ENCODE results near the gene KATNAL2. TPM values are rescaled to one million over a fixed set of nuclear protein-coding genes. Genes with fewer than 3 reads are reported as not detected.
A peak's percentile ranks its signal among the peaks of the same experiment; 100 is the strongest.

Gene KATNAL2, protein sequence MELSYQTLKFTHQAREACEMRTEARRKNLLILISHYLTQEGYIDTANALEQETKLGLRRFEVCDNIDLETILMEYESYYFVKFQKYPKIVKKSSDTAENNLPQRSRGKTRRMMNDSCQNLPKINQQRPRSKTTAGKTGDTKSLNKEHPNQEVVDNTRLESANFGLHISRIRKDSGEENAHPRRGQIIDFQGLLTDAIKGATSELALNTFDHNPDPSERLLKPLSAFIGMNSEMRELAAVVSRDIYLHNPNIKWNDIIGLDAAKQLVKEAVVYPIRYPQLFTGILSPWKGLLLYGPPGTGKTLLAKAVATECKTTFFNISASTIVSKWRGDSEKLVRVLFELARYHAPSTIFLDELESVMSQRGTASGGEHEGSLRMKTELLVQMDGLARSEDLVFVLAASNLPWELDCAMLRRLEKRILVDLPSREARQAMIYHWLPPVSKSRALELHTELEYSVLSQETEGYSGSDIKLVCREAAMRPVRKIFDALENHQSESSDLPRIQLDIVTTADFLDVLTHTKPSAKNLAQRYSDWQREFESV
- 5.0 TPM for total RNA-seq
- 10 to 100 TPM in 1 of 8 donors, 1 to 10 TPM in 7; 4.2 to 10.7 (median 7.9) TPM for polyA plus RNA-seq (ENCODE audit: insufficient read depth in 1 of 8, insufficient read length in 8 of 8, low replicate concordance in 1 of 8)
- long read RNA-seq, donor 1, result 0 reads
- long read RNA-seq, donor 2, result 0 reads
- long read RNA-seq, donor 3, partial matches to known transcripts, result 0 of 8 reads
- long read RNA-seq, donor 3, other reads (novel, unspliced or antisense), result 8 of 8 reads
- long read RNA-seq, donor 4, result 0 reads
- long read RNA-seq, donor 5, result 0 reads
- long read RNA-seq, donor 6, partial matches to known transcripts, result 0 of 1 reads
- long read RNA-seq, donor 6, other reads (novel, unspliced or antisense), result 0 of 1 reads
- long read RNA-seq, donor 7, result 0 reads
- long read RNA-seq, donor 8, result 0 reads
- long read RNA-seq, donor 9, result 0 reads
- long read RNA-seq, donor 10, result 0 reads
- long read RNA-seq, donor 11, result 0 reads

DNA sequence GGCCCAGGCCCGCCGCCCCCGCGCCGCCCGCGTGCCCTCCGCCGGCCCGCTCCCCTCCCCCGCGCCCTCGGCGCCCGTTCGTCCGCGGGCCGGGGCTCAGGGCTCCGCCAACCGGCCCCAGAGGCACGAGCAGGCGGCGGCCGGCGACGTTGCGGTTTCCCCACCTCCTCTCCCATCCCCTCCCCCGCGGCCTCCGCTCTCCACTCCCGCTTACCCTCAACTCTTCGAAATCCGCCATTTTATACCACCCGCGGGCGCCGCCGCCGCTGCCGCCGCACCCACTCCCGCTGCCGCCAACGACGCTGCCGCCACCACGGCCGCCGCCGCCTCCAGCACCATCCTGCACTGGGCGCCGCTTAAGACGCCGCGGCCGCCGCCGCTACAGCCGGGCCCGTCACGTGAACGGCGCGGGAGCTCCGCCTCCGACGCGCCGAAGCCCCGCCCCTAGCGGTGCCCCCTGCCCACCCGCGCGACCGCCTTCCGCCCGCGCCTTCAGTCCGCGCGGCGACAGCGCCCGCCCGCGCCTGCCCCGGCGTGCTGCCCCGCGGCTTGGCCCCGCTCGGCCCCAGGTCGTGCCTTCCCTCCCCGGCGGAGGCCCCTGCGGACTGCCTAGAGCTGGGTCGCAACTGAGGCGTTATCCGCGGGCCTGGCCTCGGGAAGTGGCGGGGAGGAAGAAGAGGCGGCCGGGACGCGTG lies at the start of gene KATNAL2, which contains the start of gene PIAS2:
KATNAL2 (plus strand) TSS at position 495 of the 695 bp plus-strand sequence. CDS start 29,271 bp downstream, outside the sequence.
PIAS2 (minus strand) TSS at position 400 of the 695 bp plus-strand sequence; CDS start at position 238, 162 bp downstream.
- DNase-seq, result peak; percentile 90
- H3K4me3 ChIP-seq (ENCODE audit: low read length), result peak within 1 kb of the TSS; percentile 82
- WGBS (ENCODE audit: insufficient coverage), result under 1% methylated on average over 93 of the region's 107 CpGs
- H3K4me1 ChIP-seq (ENCODE audit: control insufficient read depth, insufficient read depth, low read length), result peaks cover 11% of the 10 kb centered on the region
- H3K9me3 ChIP-seq (replicated peaks; ENCODE audit: control insufficient read depth, low read depth, low read length), result no peaks in the 10 kb centered on the region
- no peaks in the 10 kb centered on the region for H3K36me3 ChIP-seq (ENCODE audit: control insufficient read depth, insufficient read depth, low read length)
- no peaks in the 10 kb centered on the region for H3K27me3 ChIP-seq (ENCODE audit: control insufficient read depth, insufficient read depth, low read length)
- peak within 1 kb of the TSS; percentile 93 for H3K27ac ChIP-seq (ENCODE audit: low read length)

DNA sequence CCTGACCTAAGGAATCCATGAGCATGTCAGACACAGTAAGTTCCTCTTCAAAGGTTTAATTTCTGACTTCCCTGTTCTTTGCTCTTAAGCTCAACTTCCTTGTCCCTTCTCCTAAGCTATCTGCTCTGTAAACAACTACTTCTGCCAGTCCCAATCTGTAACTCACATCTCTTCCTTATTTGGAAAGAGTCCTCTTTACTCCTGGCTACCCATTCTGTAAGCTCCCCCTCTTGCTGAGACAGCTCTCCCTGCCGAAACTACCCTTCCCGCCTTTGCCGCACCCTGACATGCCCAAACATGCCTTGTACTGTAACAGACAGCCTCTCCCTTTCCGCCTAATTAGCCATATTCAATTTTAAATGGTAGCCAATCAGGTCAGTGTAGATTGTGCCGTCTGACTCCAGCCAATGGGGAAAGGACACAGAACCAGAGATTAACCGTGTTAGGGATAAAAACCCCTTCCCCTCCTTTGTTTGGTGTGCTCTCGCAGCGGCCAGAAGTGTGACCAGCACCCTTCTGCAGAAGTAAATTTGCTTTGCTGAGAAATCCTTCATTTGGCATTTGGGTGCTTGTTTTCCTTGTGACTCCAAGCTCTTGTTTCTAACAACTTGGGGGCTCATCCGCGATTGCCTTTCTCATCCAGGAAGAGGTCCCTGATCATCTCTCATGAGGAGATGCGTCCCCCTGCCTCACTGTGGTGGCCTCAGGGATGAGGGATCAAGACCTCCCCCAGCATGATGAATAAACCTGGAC lies 49.1 kb upstream of the KATNAL2 start:
- H3K9me3 ChIP-seq (replicated peaks; ENCODE audit: control insufficient read depth, low read depth, low read length), result peaks cover 34% of the 10 kb centered on the region

DNA sequence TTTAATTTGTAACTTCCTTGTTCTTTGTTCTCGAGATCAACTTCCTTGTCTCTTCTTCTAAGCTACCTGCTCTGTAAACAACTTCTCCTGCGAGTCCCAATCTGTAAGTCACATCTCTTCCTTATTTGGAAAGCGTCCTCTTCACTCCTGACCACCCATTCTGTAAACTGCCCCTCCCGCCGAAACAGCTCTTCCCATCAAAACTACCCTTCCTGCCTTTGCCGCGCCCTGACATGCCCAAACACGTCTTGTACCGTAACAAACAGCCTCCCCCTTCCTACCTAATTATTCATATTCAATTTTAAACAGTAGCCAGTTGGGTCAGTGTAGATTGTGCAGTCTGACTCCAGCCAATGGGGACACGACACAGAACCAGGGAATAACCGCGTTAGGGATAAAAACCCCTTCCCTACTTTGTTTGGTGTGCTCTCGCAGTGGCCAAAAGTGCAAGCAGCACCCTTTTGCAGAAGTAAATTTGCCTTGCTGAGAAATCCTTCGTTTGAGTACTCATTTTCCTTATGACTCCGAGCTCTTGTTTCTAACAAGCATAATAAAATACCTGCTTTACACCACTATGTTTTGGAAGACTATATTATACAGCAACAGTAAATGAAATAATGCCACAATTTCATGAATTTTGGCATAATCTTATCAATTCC lies 39.9 kb upstream of the KATNAL2 start:
- no peak overlapping the region for H3K27ac ChIP-seq (ENCODE audit: low read length)
- H3K36me3 ChIP-seq (ENCODE audit: control insufficient read depth, insufficient read depth, low read length), result peaks cover 7% of the 10 kb centered on the region
- WGBS (ENCODE audit: insufficient coverage), result 96% methylated on average over 10 of the region's 15 CpGs
- no peak overlapping the region for H3K4me3 ChIP-seq (ENCODE audit: low read length)
- no peak for DNase-seq
- no peaks in the 10 kb centered on the region for H3K27me3 ChIP-seq (ENCODE audit: control insufficient read depth, insufficient read depth, low read length)
- H3K4me1 ChIP-seq (ENCODE audit: control insufficient read depth, insufficient read depth, low read length), result no peaks in the 10 kb centered on the region
- peaks cover 46% of the 10 kb centered on the region for H3K9me3 ChIP-seq (replicated peaks; ENCODE audit: control insufficient read depth, low read depth, low read length)

More for the DNA sequence above, 49.1 kb upstream of the KATNAL2 start:
- no peak for DNase-seq
- Histone ChIP-seq H3K4me3 (ENCODE audit: low read length) (no peak overlapping the region), H3K27ac (ENCODE audit: low read length) (no peak overlapping the region), H3K27me3 (ENCODE audit: control insufficient read depth, insufficient read depth, low read length) (no peaks in the 10 kb centered on the region), H3K4me1 (ENCODE audit: control insufficient read depth, insufficient read depth, low read length) (no peaks in the 10 kb centered on the region), H3K36me3 (ENCODE audit: control insufficient read depth, insufficient read depth, low read length) (peaks cover 13% of the 10 kb centered on the region)
- WGBS (ENCODE audit: insufficient coverage), result 94% methylated on average over 5 of the region's 11 CpGs

DNA sequence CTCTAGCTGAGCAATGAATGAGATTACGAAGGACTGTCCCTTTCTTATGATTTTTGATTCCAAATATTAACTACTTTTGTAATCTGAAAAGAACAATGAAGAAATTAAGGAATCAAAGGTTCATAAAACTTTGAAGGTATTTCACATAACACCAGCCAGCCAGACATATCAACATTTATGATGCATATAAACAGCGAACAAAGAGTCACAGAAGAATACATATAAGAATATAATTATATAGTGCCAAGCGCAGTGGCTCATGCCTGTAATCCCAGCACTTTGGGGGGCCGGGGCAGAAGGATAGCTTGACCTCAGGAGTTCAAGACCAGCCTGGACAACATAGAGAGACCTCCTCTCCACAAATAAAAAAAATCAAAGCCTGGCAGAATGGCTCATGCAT lies 34.2 kb upstream of the KATNAL2 start:
- H3K4me3 ChIP-seq (ENCODE audit: low read length), result no peak overlapping the region
- no peak for DNase-seq
- peaks cover 12% of the 10 kb centered on the region for H3K9me3 ChIP-seq (replicated peaks; ENCODE audit: control insufficient read depth, low read depth, low read length)
- 100% methylated on average over 1 of the region's 4 CpGs for WGBS (ENCODE audit: insufficient coverage)
- no peaks in the 10 kb centered on the region for H3K36me3 ChIP-seq (ENCODE audit: control insufficient read depth, insufficient read depth, low read length)
- no peaks in the 10 kb centered on the region for H3K27me3 ChIP-seq (ENCODE audit: control insufficient read depth, insufficient read depth, low read length)
- H3K27ac ChIP-seq (ENCODE audit: low read length), result no peak overlapping the region
- no peaks in the 10 kb centered on the region for H3K4me1 ChIP-seq (ENCODE audit: control insufficient read depth, insufficient read depth, low read length)

DNA sequence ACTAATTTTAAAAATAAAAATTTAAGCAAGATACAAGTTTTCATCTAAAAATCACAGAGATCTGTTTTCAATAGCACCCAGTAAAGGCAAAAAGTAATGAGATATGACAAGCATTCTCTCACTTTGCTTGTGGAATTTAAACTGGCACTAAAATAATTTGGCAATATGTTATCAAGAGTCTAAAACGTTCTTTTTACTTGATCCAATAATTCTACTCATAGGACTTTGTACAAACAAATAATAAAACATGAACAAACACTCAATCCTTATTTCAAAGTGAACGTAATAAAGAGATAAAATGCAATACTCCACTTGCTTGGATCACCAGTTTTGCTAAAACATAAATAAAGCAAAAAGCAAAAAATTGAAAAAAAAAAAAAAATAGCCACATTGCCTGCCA lies 30.5 kb upstream of the KATNAL2 start:
- DNase-seq, result no peak
- no peaks in the 10 kb centered on the region for H3K4me1 ChIP-seq (ENCODE audit: control insufficient read depth, insufficient read depth, low read length)
- H3K9me3 ChIP-seq (replicated peaks; ENCODE audit: control insufficient read depth, low read depth, low read length), result peaks cover 18% of the 10 kb centered on the region
- H3K27ac ChIP-seq (ENCODE audit: low read length), result no peak overlapping the region
- H3K4me3 ChIP-seq (ENCODE audit: low read length), result no peak overlapping the region
- WGBS (ENCODE audit: insufficient coverage), result no CpG with 5 or more reads among the region's 2 CpGs
- peaks cover 13% of the 10 kb centered on the region for H3K36me3 ChIP-seq (ENCODE audit: control insufficient read depth, insufficient read depth, low read length)
- H3K27me3 ChIP-seq (ENCODE audit: control insufficient read depth, insufficient read depth, low read length), result no peaks in the 10 kb centered on the region

DNA sequence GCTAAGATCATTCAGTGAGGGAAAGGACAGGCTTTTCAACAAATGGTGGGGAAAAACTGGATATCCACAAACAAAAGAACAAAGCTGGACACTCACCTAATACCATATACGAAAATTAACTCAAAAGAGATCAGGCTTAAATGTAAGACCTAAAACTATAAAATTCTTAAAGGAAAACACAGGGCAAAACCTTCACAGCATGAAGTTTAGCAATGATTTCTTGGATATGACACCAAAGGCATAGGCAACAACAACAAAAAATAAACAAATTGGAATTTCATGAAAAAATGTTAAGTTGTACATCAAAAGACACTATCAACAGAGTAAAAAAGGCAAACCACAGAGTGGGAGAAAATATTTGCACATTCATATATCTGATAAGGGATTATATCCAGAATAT lies 28.4 kb upstream of the KATNAL2 start:
- no CpG with 5 or more reads among the region's 1 CpG for WGBS (ENCODE audit: insufficient coverage)
- no peaks in the 10 kb centered on the region for H3K27me3 ChIP-seq (ENCODE audit: control insufficient read depth, insufficient read depth, low read length)
- no peak for DNase-seq
- H3K27ac ChIP-seq (ENCODE audit: low read length), result no peak overlapping the region
- H3K4me3 ChIP-seq (ENCODE audit: low read length), result no peak overlapping the region
- H3K36me3 ChIP-seq (ENCODE audit: control insufficient read depth, insufficient read depth, low read length), result peaks cover 13% of the 10 kb centered on the region
- no peaks in the 10 kb centered on the region for H3K4me1 ChIP-seq (ENCODE audit: control insufficient read depth, insufficient read depth, low read length)
- peaks cover 18% of the 10 kb centered on the region for H3K9me3 ChIP-seq (replicated peaks; ENCODE audit: control insufficient read depth, low read depth, low read length)

DNA sequence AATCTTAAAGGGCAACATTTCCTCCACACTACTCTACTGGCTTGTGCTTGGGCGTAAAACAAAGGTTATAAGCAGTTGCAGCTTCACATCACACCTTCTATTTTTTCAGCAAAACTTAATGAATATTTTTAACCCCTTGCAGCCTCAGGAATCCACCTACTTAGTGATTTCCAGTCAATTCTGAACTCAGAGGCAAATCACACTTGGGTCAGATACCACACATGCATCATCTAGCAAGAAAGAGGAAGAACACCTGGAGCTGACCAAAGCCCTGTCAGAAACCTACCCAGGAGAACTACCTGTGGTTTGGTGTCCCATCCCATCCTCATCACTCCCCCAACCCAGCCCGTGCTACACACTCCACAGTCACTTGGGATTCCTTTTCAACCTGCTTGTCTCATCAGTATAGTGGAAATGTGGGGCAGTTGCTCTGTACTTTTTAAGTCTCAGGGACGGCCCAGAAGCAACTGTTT lies 25.6 kb upstream of the KATNAL2 start:
- no peaks in the 10 kb centered on the region for H3K4me1 ChIP-seq (ENCODE audit: control insufficient read depth, insufficient read depth, low read length)
- WGBS (ENCODE audit: insufficient coverage), result 90% methylated on average over 1 of the region's 3 CpGs
- no peaks in the 10 kb centered on the region for H3K27me3 ChIP-seq (ENCODE audit: control insufficient read depth, insufficient read depth, low read length)
- no peak overlapping the region for H3K27ac ChIP-seq (ENCODE audit: low read length)
- peaks cover 13% of the 10 kb centered on the region for H3K36me3 ChIP-seq (ENCODE audit: control insufficient read depth, insufficient read depth, low read length)
- DNase-seq, result no peak
- no peak overlapping the region for H3K4me3 ChIP-seq (ENCODE audit: low read length)
- peaks cover 18% of the 10 kb centered on the region for H3K9me3 ChIP-seq (replicated peaks; ENCODE audit: control insufficient read depth, low read depth, low read length)

DNA sequence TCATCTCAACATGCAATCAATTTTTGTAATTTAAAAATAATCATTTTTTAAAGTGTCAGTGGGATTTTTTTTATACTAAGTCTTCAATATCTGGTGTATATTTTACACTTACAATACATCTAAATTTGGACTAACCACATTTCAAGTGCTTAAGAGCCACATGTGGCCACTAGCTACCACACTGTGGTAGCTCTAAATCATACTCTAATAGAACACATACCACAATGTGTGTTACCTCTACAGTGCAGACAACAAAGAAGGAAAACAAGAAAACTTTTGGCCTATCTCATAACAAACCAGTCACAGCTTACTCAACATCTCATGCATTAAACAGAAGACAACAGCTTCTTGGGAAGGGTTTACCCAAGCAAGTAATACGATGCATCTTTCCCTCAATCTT lies 24.6 kb upstream of the KATNAL2 start:
- H3K4me1 ChIP-seq (ENCODE audit: control insufficient read depth, insufficient read depth, low read length), result no peaks in the 10 kb centered on the region
- no peak overlapping the region for H3K27ac ChIP-seq (ENCODE audit: low read length)
- H3K9me3 ChIP-seq (replicated peaks; ENCODE audit: control insufficient read depth, low read depth, low read length), result peaks cover 15% of the 10 kb centered on the region
- DNase-seq, result no peak
- H3K27me3 ChIP-seq (ENCODE audit: control insufficient read depth, insufficient read depth, low read length), result no peaks in the 10 kb centered on the region
- peaks cover 13% of the 10 kb centered on the region for H3K36me3 ChIP-seq (ENCODE audit: control insufficient read depth, insufficient read depth, low read length)
- no CpG with 5 or more reads among the region's 1 CpG for WGBS (ENCODE audit: insufficient coverage)
- H3K4me3 ChIP-seq (ENCODE audit: low read length), result no peak overlapping the region

DNA sequence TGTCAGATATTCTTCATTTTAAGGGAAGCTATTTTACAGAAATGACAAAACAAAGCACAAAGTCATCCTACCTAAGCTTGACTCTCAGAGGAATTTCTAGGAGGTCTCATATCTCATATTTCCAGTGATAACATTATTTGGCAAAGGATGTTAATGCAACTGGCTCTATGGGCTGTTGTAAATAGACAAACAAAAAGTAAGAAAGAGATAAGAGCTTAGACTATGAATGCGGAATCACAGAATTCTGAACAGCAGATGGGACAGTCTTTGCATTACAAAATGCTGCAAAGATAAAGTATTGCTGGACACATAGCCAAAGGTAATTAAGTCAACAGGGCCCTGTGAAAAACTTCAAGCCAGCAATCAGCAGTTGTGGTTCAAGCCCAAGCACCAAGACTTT lies 24.0 kb upstream of the KATNAL2 start:
- Histone ChIP-seq H3K4me3 (ENCODE audit: low read length) (no peak overlapping the region), H3K36me3 (ENCODE audit: control insufficient read depth, insufficient read depth, low read length) (peaks cover 13% of the 10 kb centered on the region), H3K9me3 (replicated peaks; ENCODE audit: control insufficient read depth, low read depth, low read length) (peaks cover 12% of the 10 kb centered on the region), H3K27ac (ENCODE audit: low read length) (no peak overlapping the region), H3K4me1 (ENCODE audit: control insufficient read depth, insufficient read depth, low read length) (no peaks in the 10 kb centered on the region), H3K27me3 (ENCODE audit: control insufficient read depth, insufficient read depth, low read length) (no peaks in the 10 kb centered on the region)
- DNase-seq, result no peak
- 100% methylated on average over 1 of the region's 1 CpG for WGBS (ENCODE audit: insufficient coverage)

Measured in muscle of leg (tissue), 16 donors.